Neural cell (in vitro differentiated cells): Measurements from ENCODE around the gene EXD3.

Experiments used
- EP300 ChIP-seq: fragments of 450-650 bp; conservative IDR thresholded peaks from 2 replicates; pipeline ENCODE4 v1.6.1; 2014; ENCODE audit warnings: antibody characterized with exemption, mild to moderate bottlenecking, moderate library complexity; ENCODE audit not compliant: poor library complexity, severe bottlenecking
- EZH2 ChIP-seq: fragments of 200-600, 300-800 bp; shearing (Covaris generic), sonication (generic); IDR thresholded peaks from 2 replicates; pipeline ENCODE4 v1.6.1; 2014; ENCODE audit warnings: antibody characterized with exemption, low read length, borderline replicate concordance, mild to moderate bottlenecking; ENCODE audit not compliant: insufficient read depth, poor library complexity, severe bottlenecking
- MXI1 ChIP-seq: fragments of 450-650 bp; conservative IDR thresholded peaks from 2 replicates; pipeline ENCODE4 v1.6.1; 2014; ENCODE audit warnings: antibody characterized with exemption, mild to moderate bottlenecking; ENCODE audit not compliant: poor library complexity, severe bottlenecking
- POLR2AphosphoS5 ChIP-seq: IDR thresholded peaks from 2 replicates; pipeline ENCODE4 v1.6.1; 2012
- SMC3 ChIP-seq: fragments of 450-650 bp; conservative IDR thresholded peaks from 2 replicates; pipeline ENCODE4 v1.6.1; 2014; ENCODE audit warnings: antibody characterized with exemption, mild to moderate bottlenecking, moderate library complexity; ENCODE audit not compliant: poor library complexity
- TAF1 ChIP-seq: IDR thresholded peaks from 2 replicates; pipeline ENCODE4 v1.6.1; 2012; ENCODE audit warnings: low read depth
- TF ChIP-seq, protein P1 (sequence below): fragments of 450-650 bp; IDR thresholded peaks from 2 replicates; pipeline ENCODE4 v1.5.1; 2014; ENCODE audit warnings: antibody characterized with exemption, mild to moderate bottlenecking, moderate library complexity; ENCODE audit not compliant: poor library complexity, severe bottlenecking
- TF ChIP-seq, protein P2 (sequence below): IDR thresholded peaks from 2 replicates; pipeline ENCODE4 v1.6.1; 2012; ENCODE audit warnings: borderline replicate concordance

DNA sequence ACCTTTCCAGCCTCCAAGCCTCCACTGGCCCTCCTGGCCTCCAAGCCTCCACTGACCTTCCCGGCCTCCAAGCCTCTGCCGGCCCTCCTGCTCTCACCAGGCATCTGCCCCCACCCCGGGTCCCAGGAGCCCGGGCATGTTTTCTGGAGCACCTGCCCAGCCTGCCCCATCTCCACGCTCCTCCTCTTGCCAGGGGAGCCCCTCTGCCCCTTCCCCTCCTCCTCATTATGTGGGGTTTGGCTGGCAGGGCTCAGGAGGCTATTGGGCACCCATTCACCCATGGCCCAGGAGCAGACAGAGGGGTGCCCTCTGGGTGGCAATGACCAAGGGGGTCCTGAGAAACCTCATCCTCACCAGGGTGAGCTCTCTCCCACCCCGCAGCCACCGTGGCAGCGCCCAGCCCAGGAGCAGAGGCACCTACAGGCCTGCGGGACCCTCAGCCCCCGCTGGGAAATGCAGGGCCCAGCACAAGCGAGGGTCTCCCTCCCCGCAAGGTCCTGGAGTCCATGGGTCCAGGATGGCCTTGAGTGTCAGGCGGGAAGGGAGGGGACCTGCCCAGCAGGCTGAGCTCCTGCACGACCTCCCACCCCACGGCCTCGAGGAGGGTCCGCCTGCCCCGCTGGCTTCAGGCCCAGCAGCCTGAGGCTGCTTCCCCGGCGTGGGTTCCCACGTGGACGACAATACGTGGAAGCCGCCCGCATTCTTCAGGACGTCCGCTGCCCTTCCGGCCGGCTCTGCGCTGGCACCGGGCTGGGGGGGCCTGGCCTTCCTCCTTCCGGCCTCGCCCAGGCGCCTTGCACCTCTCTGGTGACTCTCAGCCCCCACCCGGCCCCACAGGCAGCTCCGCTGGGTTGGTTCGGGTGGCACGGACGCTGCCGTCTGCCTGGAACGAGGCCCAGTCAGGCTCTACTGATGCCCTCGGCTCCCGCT is 69.5 kb downstream of the EXD3 start:
- TF ChIP-seq, protein P1, sequence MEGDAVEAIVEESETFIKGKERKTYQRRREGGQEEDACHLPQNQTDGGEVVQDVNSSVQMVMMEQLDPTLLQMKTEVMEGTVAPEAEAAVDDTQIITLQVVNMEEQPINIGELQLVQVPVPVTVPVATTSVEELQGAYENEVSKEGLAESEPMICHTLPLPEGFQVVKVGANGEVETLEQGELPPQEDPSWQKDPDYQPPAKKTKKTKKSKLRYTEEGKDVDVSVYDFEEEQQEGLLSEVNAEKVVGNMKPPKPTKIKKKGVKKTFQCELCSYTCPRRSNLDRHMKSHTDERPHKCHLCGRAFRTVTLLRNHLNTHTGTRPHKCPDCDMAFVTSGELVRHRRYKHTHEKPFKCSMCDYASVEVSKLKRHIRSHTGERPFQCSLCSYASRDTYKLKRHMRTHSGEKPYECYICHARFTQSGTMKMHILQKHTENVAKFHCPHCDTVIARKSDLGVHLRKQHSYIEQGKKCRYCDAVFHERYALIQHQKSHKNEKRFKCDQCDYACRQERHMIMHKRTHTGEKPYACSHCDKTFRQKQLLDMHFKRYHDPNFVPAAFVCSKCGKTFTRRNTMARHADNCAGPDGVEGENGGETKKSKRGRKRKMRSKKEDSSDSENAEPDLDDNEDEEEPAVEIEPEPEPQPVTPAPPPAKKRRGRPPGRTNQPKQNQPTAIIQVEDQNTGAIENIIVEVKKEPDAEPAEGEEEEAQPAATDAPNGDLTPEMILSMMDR, result no peak
- no peak for TF ChIP-seq EZH2
- no peak for TF ChIP-seq EP300
- TF ChIP-seq POLR2AphosphoS5, result no peak
- TF ChIP-seq SMC3, result no peak
- no peak for TF ChIP-seq TAF1
- TF ChIP-seq, protein P2, sequence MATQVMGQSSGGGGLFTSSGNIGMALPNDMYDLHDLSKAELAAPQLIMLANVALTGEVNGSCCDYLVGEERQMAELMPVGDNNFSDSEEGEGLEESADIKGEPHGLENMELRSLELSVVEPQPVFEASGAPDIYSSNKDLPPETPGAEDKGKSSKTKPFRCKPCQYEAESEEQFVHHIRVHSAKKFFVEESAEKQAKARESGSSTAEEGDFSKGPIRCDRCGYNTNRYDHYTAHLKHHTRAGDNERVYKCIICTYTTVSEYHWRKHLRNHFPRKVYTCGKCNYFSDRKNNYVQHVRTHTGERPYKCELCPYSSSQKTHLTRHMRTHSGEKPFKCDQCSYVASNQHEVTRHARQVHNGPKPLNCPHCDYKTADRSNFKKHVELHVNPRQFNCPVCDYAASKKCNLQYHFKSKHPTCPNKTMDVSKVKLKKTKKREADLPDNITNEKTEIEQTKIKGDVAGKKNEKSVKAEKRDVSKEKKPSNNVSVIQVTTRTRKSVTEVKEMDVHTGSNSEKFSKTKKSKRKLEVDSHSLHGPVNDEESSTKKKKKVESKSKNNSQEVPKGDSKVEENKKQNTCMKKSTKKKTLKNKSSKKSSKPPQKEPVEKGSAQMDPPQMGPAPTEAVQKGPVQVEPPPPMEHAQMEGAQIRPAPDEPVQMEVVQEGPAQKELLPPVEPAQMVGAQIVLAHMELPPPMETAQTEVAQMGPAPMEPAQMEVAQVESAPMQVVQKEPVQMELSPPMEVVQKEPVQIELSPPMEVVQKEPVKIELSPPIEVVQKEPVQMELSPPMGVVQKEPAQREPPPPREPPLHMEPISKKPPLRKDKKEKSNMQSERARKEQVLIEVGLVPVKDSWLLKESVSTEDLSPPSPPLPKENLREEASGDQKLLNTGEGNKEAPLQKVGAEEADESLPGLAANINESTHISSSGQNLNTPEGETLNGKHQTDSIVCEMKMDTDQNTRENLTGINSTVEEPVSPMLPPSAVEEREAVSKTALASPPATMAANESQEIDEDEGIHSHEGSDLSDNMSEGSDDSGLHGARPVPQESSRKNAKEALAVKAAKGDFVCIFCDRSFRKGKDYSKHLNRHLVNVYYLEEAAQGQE, result no peak
- no peak for TF ChIP-seq MXI1
